GM12872 (cell line): Measurements from ENCODE around the gene PARD3.

Experiments
- CTCF ChIP-seq: IDR thresholded peaks from 3 replicates; pipeline ENCODE4 v1.5.1; 2011; ENCODE audit warnings: low read depth, mild to moderate bottlenecking, low read length, moderate library complexity; ENCODE audit not compliant: insufficient read depth

PARD3 gene

DNA sequence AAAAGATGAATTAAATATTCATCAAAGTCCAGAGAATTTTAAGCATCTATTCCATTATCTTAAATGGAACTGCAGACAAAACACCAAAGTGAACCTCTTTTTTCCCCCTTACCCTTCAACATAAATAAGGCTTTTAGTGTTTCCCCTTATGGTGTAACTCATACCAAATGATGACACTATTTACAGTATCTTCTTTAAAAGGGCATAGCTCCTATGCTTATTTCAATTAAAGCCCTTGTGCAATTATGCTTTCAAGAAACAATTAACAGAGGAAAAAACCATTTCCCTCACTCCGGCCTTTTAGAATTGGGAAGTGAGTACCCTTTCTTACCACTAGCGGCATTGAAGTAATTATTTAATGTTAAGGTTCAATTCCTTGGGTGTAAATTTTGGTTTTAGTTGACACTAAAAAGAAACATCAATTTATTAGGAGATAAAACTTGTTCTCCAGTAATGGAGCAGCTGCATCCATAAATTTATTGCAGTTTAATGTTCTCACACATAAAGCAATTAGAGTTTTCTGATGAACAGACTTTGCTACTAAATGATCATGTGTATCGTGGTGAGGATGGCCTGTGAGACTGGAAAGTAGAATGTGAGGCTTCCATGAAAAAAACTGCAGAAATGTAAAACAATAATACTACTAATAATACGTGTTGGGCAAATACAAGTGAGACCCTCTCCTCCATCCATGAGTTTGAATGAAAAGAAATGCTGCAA is 661.3 kb downstream of the PARD3 start:
- TF ChIP-seq CTCF = no peak

DNA sequence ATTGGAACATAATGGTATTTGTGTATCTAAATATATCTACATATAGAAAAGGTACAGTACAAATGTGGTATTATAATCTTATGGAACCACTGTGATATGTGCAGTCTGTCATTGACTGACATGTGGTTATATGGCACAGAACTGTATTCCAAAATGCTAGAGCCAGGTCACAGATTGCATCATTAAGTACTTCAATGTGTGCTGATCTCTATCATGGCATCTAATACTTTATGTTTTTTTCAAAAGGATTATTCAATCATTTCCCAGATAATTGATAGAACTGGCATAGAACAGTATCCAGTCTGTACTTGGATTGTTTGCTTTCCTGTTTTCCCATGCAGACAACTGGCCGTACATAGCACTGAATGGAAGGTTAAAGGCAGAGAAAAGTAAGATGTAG is 662.7 kb downstream of the PARD3 start:
- TF ChIP-seq CTCF = no peak

DNA sequence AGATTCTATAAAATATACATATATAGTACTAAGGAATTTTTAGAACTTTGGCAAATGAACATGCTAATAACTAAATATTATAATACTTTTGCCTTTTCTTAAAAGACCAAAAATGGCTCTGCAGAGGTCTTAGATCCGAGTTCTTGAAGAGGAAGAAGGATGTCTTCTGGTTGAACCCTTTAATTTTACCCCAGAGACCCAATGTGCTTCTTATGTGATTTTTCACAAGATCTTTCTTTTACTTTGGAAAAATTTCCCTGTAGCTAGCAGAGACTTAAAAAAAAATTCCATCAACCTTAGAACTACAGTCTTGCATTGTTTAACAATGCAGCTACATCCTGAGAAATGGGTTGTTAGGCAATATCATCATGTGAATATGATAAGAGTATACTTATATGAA is 663.2 kb downstream of the PARD3 start:
- TF ChIP-seq CTCF = no peak

- TF ChIP-seq CTCF = no peak
Measured at GRCh38 chr10:34151481-34151880, 663.6 kb downstream of the PARD3 start.

DNA sequence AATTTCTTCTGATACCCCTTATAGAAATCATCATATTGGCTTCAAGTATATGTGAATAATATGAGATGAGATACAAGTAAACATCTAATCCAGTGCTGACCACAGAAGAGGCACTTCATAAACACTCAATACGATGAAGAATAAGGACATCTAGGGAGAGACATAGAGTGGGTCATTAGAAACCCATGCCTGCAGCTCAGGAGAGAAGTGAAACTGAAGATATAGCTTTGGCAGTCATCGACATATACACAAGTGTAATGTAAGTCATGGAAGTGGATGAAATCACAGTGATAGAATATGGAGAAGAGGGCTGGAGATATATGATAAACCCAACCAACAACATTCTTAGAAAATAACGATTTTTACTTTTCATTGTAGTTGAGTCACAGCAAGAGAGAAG is 665.0 kb downstream of the PARD3 start:
- no peak for TF ChIP-seq CTCF

GRCh38 chr10:34148305-34148657 is 666.8 kb downstream of the PARD3 start:
- no peak for TF ChIP-seq CTCF

- TF ChIP-seq CTCF = no peak
Measured at GRCh38 chr10:34147641-34148304, 667.3 kb downstream of the PARD3 start.

- TF ChIP-seq CTCF = no peak
Measured at GRCh38 chr10:34145715-34146114, 669.4 kb downstream of the PARD3 start.
